Measurements from ENCODE around the gene KLLN. TPM values are rescaled to one million over a fixed set of nuclear protein-coding genes. Genes with fewer than 3 reads are reported as not detected.
"Not testable (repeated sequence)": the region's sequence is repeated elsewhere in the genome, so short reads cannot be mapped to it uniquely, and the experiment has no call there.

KLLN gene
- total RNA-seq, 1 experiment from 2014 or later = 1.3 TPM

DNA sequence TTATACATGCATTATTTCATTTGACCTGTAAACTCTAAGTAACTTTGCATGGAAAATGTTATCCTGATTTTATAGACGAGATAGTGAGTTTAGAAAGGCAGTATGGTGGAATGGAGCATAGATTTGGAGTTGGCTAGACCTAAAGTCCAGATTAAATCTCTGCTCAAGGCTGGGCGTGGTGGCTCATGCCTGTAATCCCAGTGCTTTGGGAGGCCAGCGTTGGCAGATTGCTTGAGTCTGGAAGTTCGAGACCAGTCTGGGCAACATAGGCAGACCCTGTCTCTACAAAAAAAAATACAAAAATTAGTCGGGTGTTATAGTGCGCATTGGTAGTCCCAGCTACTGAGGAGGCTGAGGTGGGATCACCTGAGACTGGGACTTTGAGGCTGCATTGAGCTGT, 9.5 kb upstream of the KLLN start:
- Histone ChIP-seq H3K27me3 (ENCODE audit: control insufficient read depth, insufficient read depth, low read length) (no peaks in the 10 kb centered on the region), H3K36me3 (ENCODE audit: control insufficient read depth, insufficient read depth, low read length) (0 out of 2 replicates have a peak, but pooled peaks cover 3% of the 10 kb centered on the region), H3K9me3 (ENCODE audit: control insufficient read depth, insufficient read depth, low read depth, low read length) (no peaks in the 10 kb centered on the region), H3K27ac (ENCODE audit: low read length) (no peak overlapping the region), H3K4me1 (ENCODE audit: control insufficient read depth, insufficient read depth, low read length) (peaks cover 18% of the 10 kb centered on the region; the same call in 1 of the 2 replicates), H3K4me3 (ENCODE audit: low read depth in 2 of 2, low read length in 2 of 2) (no peak overlapping the region)
- no TSS peak for BruUV-seq (replicated peaks)
- CTCF ChIA-PET = no interaction called here
- DNase-seq (ENCODE audit: low read depth, low spot score) (no peak), ATAC-seq (no peak)
- in situ Hi-C loops (cut with HindIII; ENCODE audit: low pct_unique_long_range_greater_than_20kb, low sequenced_read_pairs) = no loop called here
- POLR2A ChIA-PET = interaction anchor here (0.5 kb wide), 1 partner anchor 32 kb away, joined by 6 read pairs; no protein-coding TSS in a partner anchor
- TF ChIP-seq POLR2AphosphoS5 (IDR thresholded peaks at IDR 0.05; ENCODE audit: low read depth, low read length) = no peak
- TF ChIP-seq, protein P1, sequence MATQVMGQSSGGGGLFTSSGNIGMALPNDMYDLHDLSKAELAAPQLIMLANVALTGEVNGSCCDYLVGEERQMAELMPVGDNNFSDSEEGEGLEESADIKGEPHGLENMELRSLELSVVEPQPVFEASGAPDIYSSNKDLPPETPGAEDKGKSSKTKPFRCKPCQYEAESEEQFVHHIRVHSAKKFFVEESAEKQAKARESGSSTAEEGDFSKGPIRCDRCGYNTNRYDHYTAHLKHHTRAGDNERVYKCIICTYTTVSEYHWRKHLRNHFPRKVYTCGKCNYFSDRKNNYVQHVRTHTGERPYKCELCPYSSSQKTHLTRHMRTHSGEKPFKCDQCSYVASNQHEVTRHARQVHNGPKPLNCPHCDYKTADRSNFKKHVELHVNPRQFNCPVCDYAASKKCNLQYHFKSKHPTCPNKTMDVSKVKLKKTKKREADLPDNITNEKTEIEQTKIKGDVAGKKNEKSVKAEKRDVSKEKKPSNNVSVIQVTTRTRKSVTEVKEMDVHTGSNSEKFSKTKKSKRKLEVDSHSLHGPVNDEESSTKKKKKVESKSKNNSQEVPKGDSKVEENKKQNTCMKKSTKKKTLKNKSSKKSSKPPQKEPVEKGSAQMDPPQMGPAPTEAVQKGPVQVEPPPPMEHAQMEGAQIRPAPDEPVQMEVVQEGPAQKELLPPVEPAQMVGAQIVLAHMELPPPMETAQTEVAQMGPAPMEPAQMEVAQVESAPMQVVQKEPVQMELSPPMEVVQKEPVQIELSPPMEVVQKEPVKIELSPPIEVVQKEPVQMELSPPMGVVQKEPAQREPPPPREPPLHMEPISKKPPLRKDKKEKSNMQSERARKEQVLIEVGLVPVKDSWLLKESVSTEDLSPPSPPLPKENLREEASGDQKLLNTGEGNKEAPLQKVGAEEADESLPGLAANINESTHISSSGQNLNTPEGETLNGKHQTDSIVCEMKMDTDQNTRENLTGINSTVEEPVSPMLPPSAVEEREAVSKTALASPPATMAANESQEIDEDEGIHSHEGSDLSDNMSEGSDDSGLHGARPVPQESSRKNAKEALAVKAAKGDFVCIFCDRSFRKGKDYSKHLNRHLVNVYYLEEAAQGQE (IDR thresholded peaks at IDR 0.05; ENCODE audit: insufficient read depth in 1 of 2, low read depth in 2 of 2, low read length in 1 of 2) = no peak
- TF ChIP-seq, protein P2, sequence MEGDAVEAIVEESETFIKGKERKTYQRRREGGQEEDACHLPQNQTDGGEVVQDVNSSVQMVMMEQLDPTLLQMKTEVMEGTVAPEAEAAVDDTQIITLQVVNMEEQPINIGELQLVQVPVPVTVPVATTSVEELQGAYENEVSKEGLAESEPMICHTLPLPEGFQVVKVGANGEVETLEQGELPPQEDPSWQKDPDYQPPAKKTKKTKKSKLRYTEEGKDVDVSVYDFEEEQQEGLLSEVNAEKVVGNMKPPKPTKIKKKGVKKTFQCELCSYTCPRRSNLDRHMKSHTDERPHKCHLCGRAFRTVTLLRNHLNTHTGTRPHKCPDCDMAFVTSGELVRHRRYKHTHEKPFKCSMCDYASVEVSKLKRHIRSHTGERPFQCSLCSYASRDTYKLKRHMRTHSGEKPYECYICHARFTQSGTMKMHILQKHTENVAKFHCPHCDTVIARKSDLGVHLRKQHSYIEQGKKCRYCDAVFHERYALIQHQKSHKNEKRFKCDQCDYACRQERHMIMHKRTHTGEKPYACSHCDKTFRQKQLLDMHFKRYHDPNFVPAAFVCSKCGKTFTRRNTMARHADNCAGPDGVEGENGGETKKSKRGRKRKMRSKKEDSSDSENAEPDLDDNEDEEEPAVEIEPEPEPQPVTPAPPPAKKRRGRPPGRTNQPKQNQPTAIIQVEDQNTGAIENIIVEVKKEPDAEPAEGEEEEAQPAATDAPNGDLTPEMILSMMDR (IDR thresholded peaks at IDR 0.05) = no peak
- no peak for TF ChIP-seq TCF7L2 (IDR thresholded peaks at IDR 0.05; ENCODE audit: low read depth, low read length)
- TF ChIP-seq SIN3A (IDR thresholded peaks at IDR 0.05; ENCODE audit: borderline replicate concordance, insufficient read depth, low read depth, low read length) = no peak
- intact Hi-C loops (cut with micrococcal nuclease; ENCODE audit: unreplicated experiment) = no loop called here

DNA sequence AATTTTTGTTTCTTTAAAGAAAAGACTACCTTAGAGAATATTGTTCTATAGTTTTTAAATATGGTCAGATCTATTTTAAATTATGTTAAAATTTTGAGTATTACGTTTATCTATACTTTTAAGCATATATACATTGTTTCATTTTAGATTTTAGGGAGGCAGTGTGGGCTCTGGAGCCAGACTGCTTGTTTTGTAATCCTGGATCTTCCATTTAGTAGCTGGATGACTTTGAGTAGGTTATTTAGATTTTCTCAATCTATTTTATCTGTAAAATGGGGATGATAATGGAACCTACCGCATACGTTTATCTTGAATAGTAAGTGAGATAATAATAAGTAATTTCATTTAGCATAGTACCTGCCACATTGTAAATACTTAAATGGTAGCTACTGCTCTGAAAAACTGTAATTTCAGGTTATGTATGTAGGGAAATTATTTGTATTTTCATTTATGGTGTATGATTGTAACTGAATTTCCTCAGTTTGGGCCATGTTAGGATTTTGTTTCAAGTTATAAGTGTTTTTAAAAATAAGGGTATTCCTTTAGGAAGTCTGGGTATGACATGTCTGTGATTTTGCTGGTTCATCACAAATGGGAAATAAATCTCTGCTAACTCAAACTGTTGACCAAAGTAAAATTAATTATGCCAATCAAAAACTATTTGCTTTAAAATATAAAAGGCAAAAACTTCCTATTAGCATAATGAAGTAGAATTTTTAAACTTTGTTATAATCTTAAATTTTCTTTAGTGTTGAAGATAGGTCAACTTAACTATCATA, 6.6 kb upstream of the KLLN start:
- DNase-seq (ENCODE audit: low read depth, low spot score) (no peak), ATAC-seq (no peak)
- Histone ChIP-seq H3K4me3 (ENCODE audit: low read depth in 2 of 2, low read length in 2 of 2) (no peak overlapping the region), H3K4me1 (ENCODE audit: control insufficient read depth, insufficient read depth, low read length) (peaks cover 23% of the 10 kb centered on the region; the same call in 1 of the 2 replicates), H3K9me3 (ENCODE audit: control insufficient read depth, insufficient read depth, low read depth, low read length) (no peaks in the 10 kb centered on the region), H3K36me3 (ENCODE audit: control insufficient read depth, insufficient read depth, low read length) (peaks cover 5% of the 10 kb centered on the region), H3K27me3 (ENCODE audit: control insufficient read depth, insufficient read depth, low read length) (no peaks in the 10 kb centered on the region), H3K27ac (ENCODE audit: low read length) (no peak overlapping the region)
- in situ Hi-C loops (cut with HindIII; ENCODE audit: low pct_unique_long_range_greater_than_20kb, low sequenced_read_pairs) = no loop called here
- CTCF ChIA-PET = no interaction called here
- POLR2A ChIA-PET = no interaction called here
- BruUV-seq (replicated peaks) = no TSS peak
- no peak for TF ChIP-seq POLR2AphosphoS5 (IDR thresholded peaks at IDR 0.05; ENCODE audit: low read depth, low read length)
- no peak for TF ChIP-seq SIN3A (IDR thresholded peaks at IDR 0.05; ENCODE audit: borderline replicate concordance, insufficient read depth, low read depth, low read length)
- TF ChIP-seq, protein P2 (IDR thresholded peaks at IDR 0.05) = no peak
- TF ChIP-seq, protein P1 (IDR thresholded peaks at IDR 0.05; ENCODE audit: insufficient read depth in 1 of 2, low read depth in 2 of 2, low read length in 1 of 2) = no peak
- TF ChIP-seq TCF7L2 (IDR thresholded peaks at IDR 0.05; ENCODE audit: low read depth, low read length) = no peak
- intact Hi-C loops (cut with micrococcal nuclease; ENCODE audit: unreplicated experiment) = loop anchor here (5.0 kb wide), 1 partner anchor 87 kb away; no protein-coding TSS in a partner anchor

DNA sequence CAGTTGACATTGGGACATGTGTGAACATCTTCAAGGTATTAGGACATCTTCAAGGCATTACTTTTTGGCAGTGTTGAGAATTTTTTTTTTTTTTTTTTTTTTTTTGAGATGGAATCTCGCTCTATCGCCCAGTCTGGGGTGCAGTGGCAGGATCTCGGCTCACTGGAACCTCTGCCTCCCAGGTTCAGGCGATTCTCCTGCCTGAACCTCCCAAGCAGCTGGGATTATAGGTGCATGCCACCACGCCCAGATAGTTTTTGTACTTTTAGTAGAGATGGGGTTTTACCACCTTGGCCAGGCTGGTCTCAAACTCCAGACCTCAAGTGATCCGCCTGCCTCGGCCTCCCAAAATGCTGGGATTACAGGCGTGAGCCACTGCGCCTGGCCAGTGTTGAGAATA, 5.8 kb upstream of the KLLN start:
- in situ Hi-C loops (cut with HindIII; ENCODE audit: low pct_unique_long_range_greater_than_20kb, low sequenced_read_pairs); H3K27ac ChIP-seq (ENCODE audit: low read length); H3K9me3 ChIP-seq (ENCODE audit: control insufficient read depth, insufficient read depth, low read depth, low read length); CTCF ChIA-PET; H3K36me3 ChIP-seq (ENCODE audit: control insufficient read depth, insufficient read depth, low read length); H3K27me3 ChIP-seq (ENCODE audit: control insufficient read depth, insufficient read depth, low read length); H3K4me3 ChIP-seq (ENCODE audit: low read depth in 2 of 2, low read length in 2 of 2); ATAC-seq; POLR2A ChIA-PET; BruUV-seq (replicated peaks); DNase-seq (ENCODE audit: low read depth, low spot score): not testable (repeated sequence)
- H3K4me1 ChIP-seq (ENCODE audit: control insufficient read depth, insufficient read depth, low read length) = peaks cover 23% of the 10 kb centered on the region; the same call in 1 of the 2 replicates
- intact Hi-C loops (cut with micrococcal nuclease; ENCODE audit: unreplicated experiment) = loop anchor here (5.0 kb wide), 1 partner anchor 88 kb away; no protein-coding TSS in a partner anchor
